Lower leg skin (tissue), 3 donors: ENCODE measurements around the gene COX6A1.

Experiments used
- CTCF ChIP-seq, 3 donors: fragments of 450-650 bp; IDR thresholded peaks; one replicate each; pipeline ENCODE4 v1.5.1; 2016; ENCODE audit warnings: antibody characterized with exemption in 3 of 3, mild to moderate bottlenecking in 3 of 3, moderate library complexity in 2 of 3
- POLR2A ChIP-seq, 2 donors: fragments of 450-650 bp; IDR thresholded peaks; one replicate each; pipeline ENCODE4 v1.6.1; 2016 to 2017; ENCODE audit warnings: antibody characterized with exemption in 2 of 2, mild to moderate bottlenecking in 1 of 2, moderate library complexity in 1 of 2

GRCh38 chr12:120489018-120489417, 51.1 kb downstream of the COX6A1 start:
- no peak for TF ChIP-seq CTCF (IDR thresholded peaks at IDR 0.05)
- TF ChIP-seq POLR2A (IDR thresholded peaks at IDR 0.05): no peak
